ENCODE results near the gene LRRTM4. TPM values are rescaled to one million over a fixed set of nuclear protein-coding genes. Genes with fewer than 3 reads are reported as not detected.

Gene LRRTM4
- total and polyA plus RNA-seq, 2 experiments from 2014 or later: 0.44 to 6.5 TPM

GRCh38 chr2:77199411-77199810 is 322.8 kb downstream of the LRRTM4 start:
- Histone ChIP-seq H4K20me1 (ENCODE audit: insufficient read depth, poor library complexity, severe bottlenecking) (no peaks in the 10 kb centered on the region), H3K4me2 (no peak overlapping the region), H3K4me1 (ENCODE audit: insufficient read depth) (no peaks in the 10 kb centered on the region), H3K27ac (no peak overlapping the region), H3K9me3 (ENCODE audit: low read depth) (no peaks in the 10 kb centered on the region), H3K36me3 (replicated peaks; ENCODE audit: insufficient read depth, low read depth) (no peaks in the 10 kb centered on the region), H3K9me2 (replicated peaks; ENCODE audit: insufficient read depth) (no peaks in the 10 kb centered on the region), H2AFZ (no peak overlapping the region), H3K79me2 (no peaks in the 10 kb centered on the region), H3K27me3 (no peaks in the 10 kb centered on the region), H3K4me3 (no peak overlapping the region)
- DNase-seq (ENCODE audit: low spot score): no peak
- TF ChIP-seq EZH2phosphoT487 (IDR thresholded peaks at IDR 0.05; ENCODE audit: low read depth, severe bottlenecking, unreplicated experiment) (no peak), CTCF (IDR thresholded peaks at IDR 0.05; ENCODE audit: poor library complexity) (no peak), EZH2 (IDR thresholded peaks at IDR 0.05; ENCODE audit: borderline replicate concordance) (no peak)

- Histone ChIP-seq H3K9me2 (replicated peaks; ENCODE audit: insufficient read depth) (no peaks in the 10 kb centered on the region), H2AFZ (no peak overlapping the region), H3K36me3 (replicated peaks; ENCODE audit: insufficient read depth, low read depth) (no peaks in the 10 kb centered on the region), H3K4me3 (no peak overlapping the region), H3K79me2 (no peaks in the 10 kb centered on the region), H3K4me1 (ENCODE audit: insufficient read depth) (no peaks in the 10 kb centered on the region), H3K4me2 (no peak overlapping the region), H4K20me1 (ENCODE audit: insufficient read depth, poor library complexity, severe bottlenecking) (no peaks in the 10 kb centered on the region), H3K27me3 (no peaks in the 10 kb centered on the region), H3K9me3 (ENCODE audit: low read depth) (no peaks in the 10 kb centered on the region), H3K27ac (no peak overlapping the region)
- WGBS (ENCODE audit: low lambda C conversion rate, missing lambda C conversion rate): 91% methylated on average over 4 of the region's 4 CpGs
- TF ChIP-seq EZH2phosphoT487 (IDR thresholded peaks at IDR 0.05; ENCODE audit: low read depth, severe bottlenecking, unreplicated experiment) (no peak), EZH2 (IDR thresholded peaks at IDR 0.05; ENCODE audit: borderline replicate concordance) (no peak), CTCF (IDR thresholded peaks at IDR 0.05; ENCODE audit: poor library complexity) (no peak)
- DNase-seq (ENCODE audit: low spot score): no peak
Measured at GRCh38 chr2:77193858-77194448, 328.2 kb downstream of the LRRTM4 start.

GRCh38 chr2:77192811-77193289 is 329.3 kb downstream of the LRRTM4 start:
- Histone ChIP-seq H3K4me3 (no peak overlapping the region), H3K27me3 (no peaks in the 10 kb centered on the region), H3K9me2 (replicated peaks; ENCODE audit: insufficient read depth) (no peaks in the 10 kb centered on the region), H3K79me2 (no peaks in the 10 kb centered on the region), H3K36me3 (replicated peaks; ENCODE audit: insufficient read depth, low read depth) (no peaks in the 10 kb centered on the region), H3K4me2 (no peak overlapping the region), H3K27ac (no peak overlapping the region), H3K9me3 (ENCODE audit: low read depth) (no peaks in the 10 kb centered on the region), H3K4me1 (ENCODE audit: insufficient read depth) (no peaks in the 10 kb centered on the region), H4K20me1 (ENCODE audit: insufficient read depth, poor library complexity, severe bottlenecking) (no peaks in the 10 kb centered on the region), H2AFZ (no peak overlapping the region)
- WGBS (ENCODE audit: low lambda C conversion rate, missing lambda C conversion rate): 93% methylated on average over 5 of the region's 5 CpGs
- no peak for DNase-seq (ENCODE audit: low spot score)
- no peak for TF ChIP-seq EZH2phosphoT487 (IDR thresholded peaks at IDR 0.05; ENCODE audit: low read depth, severe bottlenecking, unreplicated experiment)
- TF ChIP-seq EZH2 (IDR thresholded peaks at IDR 0.05; ENCODE audit: borderline replicate concordance): no peak
- no peak for TF ChIP-seq CTCF (IDR thresholded peaks at IDR 0.05; ENCODE audit: poor library complexity)

Data from hepatocyte (in vitro differentiated cells).